ENCODE results near the gene SLC9A4.
"Not testable (repeated sequence)": the region's sequence is repeated elsewhere in the genome, so short reads cannot be mapped to it uniquely, and the experiment has no call there.

Gene SLC9A4

GRCh38 chr2:102549027-102549426 is 76.0 kb downstream of the SLC9A4 start:
- DNase-seq (ENCODE audit: low spot score): no peak

GRCh38 chr2:102550151-102550550 is 77.1 kb downstream of the SLC9A4 start:
- DNase-seq (ENCODE audit: low spot score): no peak

- DNase-seq (ENCODE audit: low spot score): no peak
Measured at GRCh38 chr2:102551329-102552096, 78.5 kb downstream of the SLC9A4 start.

- DNase-seq (ENCODE audit: low spot score): no peak
Measured at GRCh38 chr2:102553601-102554000, 80.6 kb downstream of the SLC9A4 start.

GRCh38 chr2:102558463-102558862 is 85.4 kb downstream of the SLC9A4 start:
- DNase-seq (ENCODE audit: low spot score): no peak

GRCh38 chr2:102562542-102562941 is 89.5 kb downstream of the SLC9A4 start:
- DNase-seq (ENCODE audit: low spot score): not testable (repeated sequence)

- no peak for DNase-seq (ENCODE audit: low spot score)
Measured at GRCh38 chr2:102575888-102576287, 102.9 kb downstream of the SLC9A4 start.

GRCh38 chr2:102578376-102578775 is 105.3 kb downstream of the SLC9A4 start:
- DNase-seq (ENCODE audit: low spot score): no peak

GRCh38 chr2:102581911-102582310 is 108.9 kb downstream of the SLC9A4 start:
- no peak for DNase-seq (ENCODE audit: low spot score)

GRCh38 chr2:102582845-102583244 is 109.8 kb downstream of the SLC9A4 start:
- DNase-seq (ENCODE audit: low spot score): no peak
